ENCODE results near the gene DLK1. TPM values are rescaled to one million over a fixed set of nuclear protein-coding genes. Genes with fewer than 3 reads are reported as not detected.

Gene DLK1
- total and polyA plus RNA-seq, 2 of the 4 experiments (the other 2 are of a cell fraction) = under 0.01 to 0.07 TPM

- no peak overlapping the region for H2BK20ac ChIP-seq (ENCODE audit: low read depth, low read length)
- no peak overlapping the region for H2BK15ac ChIP-seq (ENCODE audit: low read depth, low read length)
- no peak overlapping the region for H2BK5ac ChIP-seq (ENCODE audit: low read depth, low read length, poor library complexity, severe bottlenecking)
- H3K79me1 ChIP-seq (ENCODE audit: low read depth in 1 of 2, low read length in 2 of 2) = no peaks in the 10 kb centered on the region
- ChIA-PET POLR2A (ENCODE audit: unreplicated experiment) (no interaction called here), CTCF (no interaction called here)
- no peaks in the 10 kb centered on the region for H3K36me3 ChIP-seq (ENCODE audit: control insufficient read depth, insufficient read depth, low read length)
- H2AK9ac ChIP-seq (replicated peaks; ENCODE audit: low read depth, low read length, poor library complexity) = no peak overlapping the region
- no peak overlapping the region for H3K4me3 ChIP-seq (ENCODE audit: insufficient read depth, low read depth, low read length)
- H3K9ac ChIP-seq (ENCODE audit: low read depth, low read length) = no peak overlapping the region
- no peak overlapping the region for H4K8ac ChIP-seq (ENCODE audit: low read depth in 2 of 2, low read length in 2 of 2)
- H3K23ac ChIP-seq (ENCODE audit: low read depth, low read length) = no peak overlapping the region
- BruUV-seq (replicated peaks) = no TSS peak
- H2AFZ ChIP-seq (replicated peaks; ENCODE audit: low read length, poor library complexity) = no peak overlapping the region
- DNase-seq (no peak), ATAC-seq (ENCODE audit: low read depth) (no peak)
- no peaks in the 10 kb centered on the region for H3K9me1 ChIP-seq (ENCODE audit: insufficient read depth, low read length)
- peaks cover 90% of the 10 kb centered on the region for H3K27me3 ChIP-seq (ENCODE audit: control insufficient read depth, insufficient read depth, low read length)
- 2% methylated on average over 16 of the region's 47 CpGs; no CpG with 5 or more reads in 1 of the 2 experiments for WGBS, 2 experiments (ENCODE audit: extremely low coverage in 2 of 2, insufficient read length in 1 of 2)
- no peak overlapping the region for H3K56ac ChIP-seq (ENCODE audit: extremely low read depth, insufficient read depth, low read length)
- H3K4me2 ChIP-seq (ENCODE audit: low read depth, low read length) = no peak overlapping the region
- dilution Hi-C loops (cut with HindIII; ENCODE audit: low sequenced_read_pairs, unreplicated experiment) (no loop called here), in situ Hi-C loops (cut with MboI; ENCODE audit: low sequenced_read_pairs) (no loop called here), intact Hi-C loops (cut with micrococcal nuclease) (no loop called here)
- no peaks in the 10 kb centered on the region for H3K4me1 ChIP-seq (ENCODE audit: control insufficient read depth, insufficient read depth, low read length)
- H4K91ac ChIP-seq (ENCODE audit: insufficient read depth, low read depth, low read length) = no peak overlapping the region
- no peak overlapping the region for H2BK120ac ChIP-seq (ENCODE audit: low read depth, low read length)
- no peak overlapping the region for H3K18ac ChIP-seq (ENCODE audit: low read depth, low read length)
- no peak overlapping the region for H3K4ac ChIP-seq (ENCODE audit: low read depth, low read length)
- H4K20me1 ChIP-seq (ENCODE audit: insufficient read depth, low read length) = no peaks in the 10 kb centered on the region; the same call in 1 of the 2 replicates
- no peaks in the 10 kb centered on the region; the same call in 1 of the 2 replicates for H3K9me3 ChIP-seq (ENCODE audit: control insufficient read depth, insufficient read depth, low read length)
- TF ChIP-seq SMC3 (IDR thresholded peaks at IDR 0.05; ENCODE audit: low read depth, low read length) (no peak), RAD21 (IDR thresholded peaks at IDR 0.05; ENCODE audit: low read length) (no peak), CHD1 (IDR thresholded peaks at IDR 0.05; ENCODE audit: low read depth, low read length) (no peak)
- H3K14ac ChIP-seq (replicated peaks; ENCODE audit: low read depth, low read length) = no peak overlapping the region
- no peak overlapping the region for H4K5ac ChIP-seq (ENCODE audit: low read depth, low read length)
- H3K27ac ChIP-seq (ENCODE audit: insufficient read depth, low read length) = no peak overlapping the region
- H2AK5ac ChIP-seq (ENCODE audit: low read depth, low read length) = no peak overlapping the region
These were observed 587 bp downstream of the DLK1 start for GRCh38 chr14:100727086-100727872.
